ENCODE data around the gene TOX2. TPM values are rescaled to one million over a fixed set of nuclear protein-coding genes. Genes with fewer than 3 reads are reported as not detected.

Gene TOX2
- total and polyA plus RNA-seq, 2 of the 8 experiments (the other 6 are each of a cell fraction or from before 2014, with no cell fraction given) = 1.8 to 3.4 TPM

GRCh38 chr20:44097521-44098255 is 183.0 kb downstream of the TOX2 start:
- Histone ChIP-seq H3K4me3 (ENCODE audit: extremely low read depth in 1 of 4, insufficient read depth in 2 of 4, low read depth in 3 of 4, low read length in 4 of 4) (no peak overlapping the region), H2AFZ (ENCODE audit: low read length) (no peak overlapping the region), H3K9me3 (ENCODE audit: insufficient read depth in 2 of 2, low read depth in 1 of 2, low read length in 1 of 2) (no peaks in the 10 kb centered on the region), H3K14ac (ENCODE audit: insufficient read length) (no peak overlapping the region), H3K23ac (ENCODE audit: insufficient read length) (no peak overlapping the region), H2BK15ac (ENCODE audit: low read length) (no peak overlapping the region), H3K79me2 (ENCODE audit: control insufficient read depth in 1 of 2, insufficient read depth in 2 of 2, low read length in 2 of 2) (no peaks in the 10 kb centered on the region), H2BK120ac (replicated peaks; ENCODE audit: low read depth, low read length) (no peak overlapping the region), H3K9ac (replicated peaks in 1 of 4; ENCODE audit: extremely low read depth in 1 of 4, low read depth in 3 of 4, low read length in 3 of 4) (no peak overlapping the region), H3K56ac (replicated peaks; ENCODE audit: insufficient read length, low read depth, low read length) (no peak overlapping the region), H2BK5ac (ENCODE audit: low read depth, low read length) (no peak overlapping the region), H2BK20ac (ENCODE audit: low read length) (no peak overlapping the region), H3K4me1 (replicated peaks in 1 of 4; ENCODE audit: control insufficient read depth in 3 of 4, insufficient read depth in 4 of 4, low read length in 3 of 4) (no peaks in the 10 kb centered on the region), H3K27me3 (replicated peaks in 1 of 4; ENCODE audit: control insufficient read depth in 3 of 4, extremely low read depth in 1 of 4, insufficient read depth in 3 of 4, low read length in 3 of 4) (no peaks in the 10 kb centered on the region), H3K4me2 (ENCODE audit: insufficient read depth in 1 of 2, low read depth in 2 of 2, low read length in 2 of 2) (no peak overlapping the region), H4K91ac (replicated peaks; ENCODE audit: insufficient read length, low read length) (no peak overlapping the region), H3K27ac (ENCODE audit: low read depth, low read length) (no peak overlapping the region), H3K36me3 (ENCODE audit: control insufficient read depth in 2 of 4, insufficient read depth in 4 of 4, low read length in 3 of 4) (no peaks in the 10 kb centered on the region), H2AK5ac (ENCODE audit: low read depth, low read length) (no peak overlapping the region), H3K4ac (replicated peaks; ENCODE audit: insufficient read length, low read depth, low read length) (no peak overlapping the region), H4K20me1 (replicated peaks in 1 of 2; ENCODE audit: control insufficient read depth in 1 of 2, insufficient read depth in 2 of 2, low read length in 2 of 2) (no peaks in the 10 kb centered on the region), H4K8ac (ENCODE audit: extremely low read depth, insufficient read depth, low read length) (no peak overlapping the region), H4K5ac (ENCODE audit: insufficient read length, low read depth, low read length) (no peak overlapping the region), H3K23me2 (ENCODE audit: low read depth, low read length) (no peaks in the 10 kb centered on the region), H2BK12ac (ENCODE audit: low read depth, low read length) (no peak overlapping the region), H3K18ac (ENCODE audit: extremely low read depth, low read length) (no peak overlapping the region), H3K79me1 (ENCODE audit: low read depth, low read length) (no peaks in the 10 kb centered on the region)
- FAIRE-seq (no peak), DNase-seq (ENCODE audit: low read depth in 1 of 2, low spot score in 2 of 2) (no peak)
- ChIA-PET CTCF (ENCODE audit: partially characterized antibody) (interaction anchor here (0.7 to 4.2 kb wide), 4 partner anchors 11 to 119 kb away, joined by 3 to 17 read pairs (median 4); no protein-coding TSS in a partner anchor), POLR2A (ENCODE audit: partially characterized antibody) (no interaction called here)
- 82% methylated on average over 13 of the region's 14 CpGs; no CpG with 5 or more reads in 1 of the 2 experiments for WGBS, 2 experiments (ENCODE audit: extremely low coverage in 1 of 2, insufficient coverage in 1 of 2, insufficient read length in 1 of 2, insufficient replicate concordance in 2 of 2, low coverage in 1 of 2, low lambda C conversion rate in 2 of 2, missing lambda C conversion rate in 1 of 2)
- TF ChIP-seq TAF7 (optimal IDR thresholded peaks at IDR 0.05; ENCODE audit: borderline replicate concordance, low read depth, low read length) = no peak
- TF ChIP-seq CREB1 (IDR thresholded peaks at IDR 0.05) = no peak
- no peak for TF ChIP-seq EZH2 (IDR thresholded peaks at IDR 0.05; ENCODE audit: low read depth, low read length, severe bottlenecking)
- TF ChIP-seq YY1 (IDR thresholded peaks at IDR 0.05; ENCODE audit: low read depth, low read length) = no peak
- TF ChIP-seq TCF12 (IDR thresholded peaks at IDR 0.05; ENCODE audit: low read depth, low read length) = no peak
- no peak for TF ChIP-seq RFX5 (IDR thresholded peaks at IDR 0.05; ENCODE audit: borderline replicate concordance, low read depth, low read length)
- TF ChIP-seq TBP (IDR thresholded peaks at IDR 0.05; ENCODE audit: low read depth, low read length) = no peak
- TF ChIP-seq CTBP2 (IDR thresholded peaks at IDR 0.05; ENCODE audit: borderline replicate concordance, insufficient read depth, insufficient read length, low read length) = no peak
- TF ChIP-seq KDM4A (IDR thresholded peaks at IDR 0.05; ENCODE audit: low read depth, low read length, severe bottlenecking) = no peak
- no peak for TF ChIP-seq KDM1A (IDR thresholded peaks at IDR 0.05; ENCODE audit: borderline replicate concordance, low read length)
- TF ChIP-seq, protein P1, sequence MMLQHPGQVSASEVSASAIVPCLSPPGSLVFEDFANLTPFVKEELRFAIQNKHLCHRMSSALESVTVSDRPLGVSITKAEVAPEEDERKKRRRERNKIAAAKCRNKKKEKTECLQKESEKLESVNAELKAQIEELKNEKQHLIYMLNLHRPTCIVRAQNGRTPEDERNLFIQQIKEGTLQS (IDR thresholded peaks at IDR 0.05; ENCODE audit: insufficient read depth, low read depth, low read length) = no peak
- no peak for TF ChIP-seq SP1 (IDR thresholded peaks at IDR 0.05; ENCODE audit: low read depth, low read length)
- no peak for TF ChIP-seq RAD21 (IDR thresholded peaks at IDR 0.05 in 1 of 2, conservative IDR thresholded peaks at IDR 0.05 in 1 of 2; ENCODE audit: low read depth in 2 of 2, low read length in 2 of 2)

Data from H1 (cell line).